Mesenchymal stem cell (in vitro differentiated cells and primary cell): Measurements from ENCODE around the gene KPTN.
A peak's percentile ranks its signal among the peaks of the same experiment; 100 is the strongest.

ENCODE experiments used
- DNase-seq: peaks from one replicate; pipeline ENCODE4 v3.0.0-alpha.2; 2013
- H2AFZ ChIP-seq: one replicate; pipeline ENCODE4 v1.6.1; 2013; ENCODE audit warnings: low read depth, mild to moderate bottlenecking, control low read depth, inconsistent platforms, low read length, moderate library complexity
- H2AK5ac ChIP-seq: 2 replicates; pipeline ENCODE4 v1.6.1; 2013; ENCODE audit warnings: low read length, moderate library complexity, mild to moderate bottlenecking, inconsistent platforms; ENCODE audit not compliant: severe bottlenecking
- H2BK120ac ChIP-seq: one replicate; pipeline ENCODE4 v1.6.1; 2013; ENCODE audit warnings: low read depth, mild to moderate bottlenecking, inconsistent platforms, low read length, moderate library complexity
- H2BK12ac ChIP-seq, 2 experiments: one replicate each; pipeline ENCODE4 v1.6.1; 2013; ENCODE audit warnings: inconsistent platforms in 2 of 2, low read length in 2 of 2, mild to moderate bottlenecking in 2 of 2, moderate library complexity in 2 of 2, control low read depth in 1 of 2
- H2BK15ac ChIP-seq: one replicate; pipeline ENCODE4 v1.6.1; 2013; ENCODE audit warnings: mild to moderate bottlenecking, low read depth, inconsistent platforms; ENCODE audit not compliant: poor library complexity, severe bottlenecking
- H2BK5ac ChIP-seq: 2 replicates; pipeline ENCODE4 v1.6.1; 2013; ENCODE audit warnings: low read depth, mild to moderate bottlenecking, low read length, control low read depth, inconsistent platforms; ENCODE audit not compliant: poor library complexity, severe bottlenecking
- H3K14ac ChIP-seq, 2 experiments: one replicate each; pipeline ENCODE4 v1.6.1; 2013; ENCODE audit warnings: inconsistent platforms in 2 of 2, low read length in 2 of 2, control low read depth in 1 of 2, mild to moderate bottlenecking in 1 of 2, moderate library complexity in 1 of 2
- H3K18ac ChIP-seq, 2 experiments: one replicate each; pipeline ENCODE4 v1.6.1; 2013; ENCODE audit warnings: inconsistent platforms in 2 of 2, low read length in 2 of 2, control low read depth in 1 of 2, low read depth in 1 of 2, mild to moderate bottlenecking in 1 of 2
- H3K23ac ChIP-seq, 2 experiments: one replicate each; pipeline ENCODE4 v1.6.1; 2013; ENCODE audit warnings: inconsistent platforms in 2 of 2, low read length in 2 of 2, mild to moderate bottlenecking in 2 of 2, moderate library complexity in 2 of 2, control low read depth in 1 of 2
- H3K27ac ChIP-seq: 2 replicates; pipeline ENCODE4 v1.5.1; 2013; ENCODE audit warnings: mild to moderate bottlenecking, moderate library complexity, low read length, control low read depth, inconsistent platforms; ENCODE audit not compliant: poor library complexity, severe bottlenecking
- H3K27me3 ChIP-seq, 2 experiments: 2 replicates each; pipeline versions ENCODE4 v1.6.1 to v1.7.0; 2013; ENCODE audit warnings: low read length in 2 of 2, mild to moderate bottlenecking in 2 of 2, moderate library complexity in 2 of 2, control low read depth in 1 of 2, inconsistent platforms in 1 of 2; ENCODE audit not compliant: control insufficient read depth in 1 of 2, insufficient read depth in 1 of 2
- H3K36me3 ChIP-seq, 2 experiments: 2 replicates each; pipeline versions ENCODE4 v1.6.1 to v1.7.0; 2013; ENCODE audit warnings: low read length in 2 of 2, control low read depth in 1 of 2, inconsistent platforms in 1 of 2, low read depth in 1 of 2, mild to moderate bottlenecking in 1 of 2; ENCODE audit not compliant: insufficient read depth in 2 of 2, control insufficient read depth in 1 of 2
- H3K4ac ChIP-seq, 2 experiments: one replicate each; pipeline ENCODE4 v1.6.1; 2013; ENCODE audit warnings: inconsistent platforms in 2 of 2, low read length in 2 of 2, mild to moderate bottlenecking in 2 of 2, moderate library complexity in 2 of 2, control low read depth in 1 of 2, low read depth in 1 of 2
- H3K4me1 ChIP-seq: 2 replicates; pipeline ENCODE4 v1.6.1; 2013; ENCODE audit warnings: low read depth, low read length, control low read depth; ENCODE audit not compliant: control insufficient read depth, insufficient read depth
- H3K4me2 ChIP-seq: 2 replicates; pipeline ENCODE4 v1.6.1; 2013; ENCODE audit warnings: low read length, mild to moderate bottlenecking, inconsistent platforms; ENCODE audit not compliant: poor library complexity, severe bottlenecking
- H3K4me3 ChIP-seq, 2 experiments: 2 replicates each; pipeline versions ENCODE4 v1.5.1 to v1.7.0; 2013; ENCODE audit warnings: low read length in 2 of 2, mild to moderate bottlenecking in 2 of 2, control low read depth in 1 of 2, low read depth in 1 of 2; ENCODE audit not compliant: insufficient read depth in 1 of 2
- H3K79me1 ChIP-seq: replicated peaks from 2 replicates; pipeline ENCODE4 v1.6.1; 2013; ENCODE audit warnings: mild to moderate bottlenecking, control low read depth, low read length, inconsistent platforms; ENCODE audit not compliant: poor library complexity, severe bottlenecking
- H3K9ac ChIP-seq: 2 replicates; pipeline ENCODE4 v1.7.0; 2013; ENCODE audit warnings: mild to moderate bottlenecking, low read length, moderate library complexity
- H3K9me3 ChIP-seq: 2 replicates; pipeline ENCODE4 v1.7.0; 2013; ENCODE audit warnings: mild to moderate bottlenecking, low read length; ENCODE audit not compliant: control insufficient read depth
- H4K8ac ChIP-seq: one replicate; pipeline ENCODE4 v1.6.1; 2013; ENCODE audit warnings: inconsistent platforms, mild to moderate bottlenecking, low read length, moderate library complexity
- H4K91ac ChIP-seq: one replicate; pipeline ENCODE4 v1.6.1; 2013; ENCODE audit warnings: mild to moderate bottlenecking, low read length, inconsistent platforms
- WGBS: methylation state at CpG from one replicate; pipeline ENCODE4 v1.1.7; 2013; ENCODE audit warnings: mixed read lengths; 5-methylcytosine and 5-hydroxymethylcytosine counted together

Gene KPTN

GRCh38 chr19:47435883-47436417, 48.1 kb downstream of the KPTN start:
- Histone ChIP-seq H3K36me3 (no peaks in the 10 kb centered on the region), H2BK15ac (no peak overlapping the region), H3K4me2 (no peak overlapping the region), H2AK5ac (peak overlapping the region; percentile 21), H3K9ac (no peak overlapping the region), H2BK5ac (no peak overlapping the region), H4K8ac (no peak overlapping the region), H3K4me1 (peaks cover 1% of the 10 kb centered on the region), H4K91ac (no peak overlapping the region), H3K18ac (no peak overlapping the region), H3K79me1 (no peaks in the 10 kb centered on the region), H3K27me3 (peaks cover 21 to 68% of the 10 kb centered on the region in 2 experiments), H2BK120ac (no peak overlapping the region), H3K14ac (no peak overlapping the region), H2AFZ (no peak overlapping the region), H3K23ac (no peak overlapping the region), H3K27ac (no peak overlapping the region), H3K4me3 (no peak overlapping the region), H2BK12ac (peak overlapping the region in 1 of 2 experiments; percentile 16), H3K4ac (no peak overlapping the region), H3K9me3 (no peaks in the 10 kb centered on the region)
- WGBS: 79% methylated on average over 6 of the region's 6 CpGs
- no peak for DNase-seq

DNA sequence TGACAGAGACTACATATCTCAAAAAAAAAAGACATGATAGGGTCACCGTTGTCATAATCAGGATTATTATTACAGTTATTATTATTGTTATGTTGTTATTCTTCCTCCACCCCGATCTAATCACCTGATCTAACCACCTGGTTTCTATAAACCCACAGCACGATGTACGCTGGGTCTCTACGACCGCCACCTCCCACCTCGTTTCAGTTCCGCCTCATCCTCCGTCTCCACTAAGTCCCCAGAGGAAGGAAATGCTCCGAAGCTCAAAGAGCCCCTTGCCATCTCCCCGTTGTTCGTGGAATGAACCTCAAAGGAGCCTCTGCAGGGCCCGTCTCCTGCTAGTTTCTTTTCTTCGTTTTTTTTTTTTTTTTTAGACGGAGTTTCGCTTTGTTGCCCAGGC, 48.8 kb downstream of the KPTN start:
- Histone ChIP-seq H3K4me3 (no peak overlapping the region), H3K27ac (no peak overlapping the region), H2BK15ac (no peak overlapping the region), H2AK5ac (no peak overlapping the region), H4K91ac (no peak overlapping the region), H3K18ac (no peak overlapping the region), H2BK5ac (no peak overlapping the region), H3K4ac (no peak overlapping the region), H3K14ac (no peak overlapping the region), H3K4me1 (peaks cover 4% of the 10 kb centered on the region), H2BK120ac (no peak overlapping the region), H3K23ac (no peak overlapping the region), H2AFZ (no peak overlapping the region), H3K79me1 (no peaks in the 10 kb centered on the region), H3K9ac (no peak overlapping the region), H4K8ac (no peak overlapping the region), H3K9me3 (no peaks in the 10 kb centered on the region), H3K4me2 (no peak overlapping the region), H3K36me3 (no peaks in the 10 kb centered on the region), H3K27me3 (peaks cover 24 to 66% of the 10 kb centered on the region in 2 experiments), H2BK12ac (no peak overlapping the region)
- DNase-seq: no peak
- WGBS: 67% methylated on average over 14 of the region's 16 CpGs

DNA sequence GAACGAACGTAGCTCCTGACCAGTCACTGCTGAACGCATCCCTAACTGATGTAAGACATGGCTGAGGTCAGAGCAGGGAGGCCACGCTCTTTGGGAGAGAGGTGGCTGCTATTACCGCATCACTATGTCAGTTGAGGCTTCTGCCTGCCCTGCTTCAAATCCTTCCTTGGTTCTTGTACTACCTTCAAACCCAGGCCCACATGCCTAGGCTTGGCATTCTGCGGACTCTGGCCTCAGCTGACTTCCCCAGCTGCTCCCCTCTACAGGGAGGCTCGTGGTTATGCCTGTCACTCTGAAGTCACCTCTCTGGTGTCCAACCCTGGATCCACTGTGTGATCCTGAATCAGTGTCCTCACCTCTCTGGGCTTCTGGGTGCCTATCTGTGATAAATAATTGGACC, 49.9 kb downstream of the KPTN start:
- 82% methylated on average over 7 of the region's 7 CpGs for WGBS
- no peak overlapping the region for H3K4me3 ChIP-seq
- no peaks in the 10 kb centered on the region for H3K9me3 ChIP-seq
- peaks cover 34 to 70% of the 10 kb centered on the region in 2 experiments for H3K27me3 ChIP-seq
- H2BK12ac ChIP-seq: no peak overlapping the region
- H3K4ac ChIP-seq: no peak overlapping the region
- H2AFZ ChIP-seq: no peak overlapping the region
- no peaks in the 10 kb centered on the region for H3K79me1 ChIP-seq
- no peak overlapping the region for H3K9ac ChIP-seq
- no peak overlapping the region for H3K4me2 ChIP-seq
- no peak overlapping the region for H2BK15ac ChIP-seq
- no peak overlapping the region for H4K8ac ChIP-seq
- H4K91ac ChIP-seq: peak overlapping the region; percentile 43
- H3K14ac ChIP-seq: no peak overlapping the region
- no peak overlapping the region for H2AK5ac ChIP-seq
- H3K23ac ChIP-seq: no peak overlapping the region
- no peak overlapping the region for H2BK120ac ChIP-seq
- H3K27ac ChIP-seq: no peak overlapping the region
- no peak overlapping the region for H3K18ac ChIP-seq
- no peak for DNase-seq
- no peak overlapping the region for H2BK5ac ChIP-seq
- H3K4me1 ChIP-seq: peaks cover 10% of the 10 kb centered on the region
- no peaks in the 10 kb centered on the region for H3K36me3 ChIP-seq

DNA sequence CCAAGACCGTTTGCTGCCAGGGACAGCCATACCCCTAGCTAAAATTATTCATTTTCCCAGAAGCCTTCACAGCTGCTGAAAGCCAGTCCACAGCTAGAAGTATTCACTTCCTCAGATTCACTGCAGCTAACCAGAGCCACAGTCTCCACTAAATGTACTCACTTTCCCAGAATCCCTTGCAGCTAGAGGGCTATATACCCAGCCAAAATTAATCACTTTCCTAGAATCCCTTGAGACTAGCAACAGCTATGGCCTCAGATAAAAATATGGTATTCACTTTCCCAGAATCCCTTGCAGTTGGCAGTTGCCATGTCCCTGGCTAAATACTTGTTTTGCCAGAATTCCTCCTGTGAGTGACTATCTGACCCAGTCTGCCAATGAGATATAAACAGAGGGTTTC, 50.9 kb downstream of the KPTN start:
- peaks cover 36 to 63% of the 10 kb centered on the region in 2 experiments for H3K27me3 ChIP-seq
- no peak overlapping the region for H2AK5ac ChIP-seq
- H4K8ac ChIP-seq: no peak overlapping the region
- no peak overlapping the region for H3K4me3 ChIP-seq
- no peak overlapping the region for H2AFZ ChIP-seq
- no peak overlapping the region for H2BK15ac ChIP-seq
- no peak overlapping the region for H3K18ac ChIP-seq
- H3K14ac ChIP-seq: no peak overlapping the region
- H3K4me1 ChIP-seq: peaks cover 16% of the 10 kb centered on the region
- no peaks in the 10 kb centered on the region for H3K36me3 ChIP-seq
- no peak overlapping the region for H3K23ac ChIP-seq
- WGBS: 71% methylated on average over 1 of the region's 1 CpG
- H3K79me1 ChIP-seq: no peaks in the 10 kb centered on the region
- H2BK120ac ChIP-seq: no peak overlapping the region
- DNase-seq: no peak
- H2BK5ac ChIP-seq: no peak overlapping the region
- no peak overlapping the region for H3K4ac ChIP-seq
- H3K9ac ChIP-seq: no peak overlapping the region
- H3K9me3 ChIP-seq: no peaks in the 10 kb centered on the region
- H3K27ac ChIP-seq: no peak overlapping the region
- H3K4me2 ChIP-seq: no peak overlapping the region
- no peak overlapping the region for H2BK12ac ChIP-seq
- no peak overlapping the region for H4K91ac ChIP-seq
